Stimulated activated CD8-positive, alpha-beta memory T cell treated with anti-CD3 and anti-CD28 coated beads, Interleukin-4, amount 100 ng/mL, for 24 hours (primary cell): Measurements from ENCODE around the gene PTPN23.
A peak's percentile ranks its signal among the peaks of the same experiment; 100 is the strongest.

Experiments
- DNase-seq: peaks from one replicate; pipeline ENCODE4 v3.0.0-alpha.2; 2020; ENCODE audit warnings: low read depth

Gene PTPN23

GRCh38 chr3:47419083-47420043 lies 38.5 kb downstream of the PTPN23 start:
- DNase-seq: no peak

GRCh38 chr3:47420044-47420430 lies 39.2 kb downstream of the PTPN23 start:
- DNase-seq: no peak

- DNase-seq: peak; percentile 83
These were observed 40.0 kb downstream of the PTPN23 start for GRCh38 chr3:47420511-47421484.

- no peak for DNase-seq
These were observed 41.2 kb downstream of the PTPN23 start for GRCh38 chr3:47421741-47422649.

- no peak for DNase-seq
These were observed 41.9 kb downstream of the PTPN23 start for GRCh38 chr3:47422743-47423142.

GRCh38 chr3:47423548-47424145 lies 42.8 kb downstream of the PTPN23 start:
- no peak for DNase-seq

- DNase-seq: no peak
These were observed 43.9 kb downstream of the PTPN23 start for GRCh38 chr3:47424434-47425382.

- no peak for DNase-seq
These were observed 44.6 kb downstream of the PTPN23 start for GRCh38 chr3:47425383-47425778.

- DNase-seq: no peak
These were observed 45.1 kb downstream of the PTPN23 start for GRCh38 chr3:47425959-47426358.

GRCh38 chr3:47427866-47428265 lies 47.0 kb downstream of the PTPN23 start:
- DNase-seq: no peak

- no peak for DNase-seq
These were observed 47.8 kb downstream of the PTPN23 start for GRCh38 chr3:47428662-47429061.

- no peak for DNase-seq
These were observed 48.9 kb downstream of the PTPN23 start for GRCh38 chr3:47429476-47430270.

- DNase-seq: no peak
These were observed 49.8 kb downstream of the PTPN23 start for GRCh38 chr3:47430606-47431005.

- DNase-seq: no peak
These were observed 50.4 kb downstream of the PTPN23 start for GRCh38 chr3:47431225-47431624.

- DNase-seq: no peak
These were observed 51.9 kb downstream of the PTPN23 start for GRCh38 chr3:47432673-47433072.

- no peak for DNase-seq
These were observed 53.0 kb downstream of the PTPN23 start for GRCh38 chr3:47433796-47434195.

- no peak for DNase-seq
These were observed 54.0 kb downstream of the PTPN23 start for GRCh38 chr3:47434849-47435248.

- no peak for DNase-seq
These were observed 55.4 kb downstream of the PTPN23 start for GRCh38 chr3:47436180-47436579.

GRCh38 chr3:47440131-47440530 lies 59.3 kb downstream of the PTPN23 start:
- no peak for DNase-seq
